ENCODE results near the gene UBAP1L.
"Not testable (repeated sequence)": the region's sequence is repeated elsewhere in the genome, so short reads cannot be mapped to it uniquely, and the experiment has no call there.

UBAP1L gene

GRCh38 chr15:65094294-65094995 is 20.6 kb downstream of the UBAP1L start:
- H3K4me1 Mint-ChIP-seq (ENCODE audit: low read depth), result no peaks in the 10 kb centered on the region
- no peak overlapping the region for H3K27ac Mint-ChIP-seq
- H3K4me3 Mint-ChIP-seq, result no peak overlapping the region
- H3K27me3 Mint-ChIP-seq, result no peaks in the 10 kb centered on the region
- no peaks in the 10 kb centered on the region for H3K9me3 Mint-ChIP-seq
- H3K36me3 Mint-ChIP-seq (ENCODE audit: low read depth), result peaks cover 22% of the 10 kb centered on the region

DNA sequence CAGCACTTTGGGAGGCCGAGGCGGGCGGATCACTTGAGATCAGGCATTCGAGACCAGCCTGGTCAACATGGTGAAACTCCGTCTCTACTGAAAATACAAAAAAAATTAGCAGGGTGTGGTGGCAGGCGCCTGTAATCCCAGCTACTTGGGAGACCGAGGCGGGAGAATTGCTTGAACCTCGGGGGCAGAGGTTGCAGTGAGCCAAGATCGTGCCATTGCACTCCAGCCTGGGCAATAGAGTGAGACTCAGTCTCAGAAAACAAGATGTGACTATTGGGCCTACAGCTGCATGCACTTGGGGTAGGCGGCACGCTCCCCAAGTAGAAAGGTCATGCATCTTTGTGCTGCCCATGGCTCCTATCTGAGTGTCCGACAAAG is 21.2 kb downstream of the UBAP1L start:
- not testable (repeated sequence) for H3K27ac Mint-ChIP-seq; H3K4me3 Mint-ChIP-seq; H3K27me3 Mint-ChIP-seq; H3K9me3 Mint-ChIP-seq; H3K4me1 Mint-ChIP-seq (ENCODE audit: low read depth)
- H3K36me3 Mint-ChIP-seq (ENCODE audit: low read depth), result peaks cover 19% of the 10 kb centered on the region

DNA sequence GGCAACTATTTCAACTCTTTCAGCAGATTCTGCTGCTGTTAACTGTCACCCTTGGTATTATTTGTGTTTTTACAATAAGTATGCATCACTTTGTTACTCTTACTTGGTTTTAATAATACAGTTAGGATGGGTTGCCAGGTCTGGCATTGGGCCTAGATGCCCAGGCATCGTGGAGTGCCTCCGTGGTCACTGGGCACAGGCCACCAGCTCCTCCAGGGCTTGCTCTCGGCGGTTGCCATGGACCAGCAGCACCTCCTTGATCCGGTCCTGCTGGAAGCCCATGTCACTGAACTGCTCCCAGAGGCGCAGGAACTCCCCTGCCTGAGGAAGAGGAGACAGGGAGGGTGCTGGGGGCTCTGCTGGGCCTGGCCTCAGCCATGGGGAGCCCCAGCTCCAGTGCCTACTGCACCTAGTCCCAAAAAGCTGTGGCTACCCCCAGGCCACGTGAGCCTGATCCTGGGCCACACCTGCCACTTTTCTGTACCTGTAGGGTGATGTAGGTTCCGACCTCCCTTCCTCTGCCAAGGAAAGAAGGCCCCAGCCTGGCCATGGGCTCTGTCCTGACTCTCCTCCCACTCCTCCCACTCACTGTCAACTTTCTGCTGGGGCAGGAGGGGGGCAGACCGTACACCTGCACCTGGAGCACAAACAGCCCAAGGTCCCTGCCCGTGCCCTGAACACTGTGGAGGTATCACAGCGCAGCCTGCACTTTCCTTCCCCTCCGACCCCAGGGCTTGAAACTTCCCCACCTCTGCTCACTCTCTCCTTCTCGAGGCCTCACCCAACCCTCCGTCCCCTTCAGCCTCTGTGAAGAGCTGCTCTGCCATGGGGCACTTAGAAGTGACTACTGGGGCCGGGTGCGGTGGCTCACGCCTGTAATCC is 21.8 kb downstream of the UBAP1L start:
- no peak overlapping the region for H3K4me3 Mint-ChIP-seq
- no peaks in the 10 kb centered on the region for H3K27me3 Mint-ChIP-seq
- no peaks in the 10 kb centered on the region for H3K9me3 Mint-ChIP-seq
- no peaks in the 10 kb centered on the region for H3K4me1 Mint-ChIP-seq (ENCODE audit: low read depth)
- no peak overlapping the region for H3K27ac Mint-ChIP-seq
- peaks cover 13% of the 10 kb centered on the region for H3K36me3 Mint-ChIP-seq (ENCODE audit: low read depth)

DNA sequence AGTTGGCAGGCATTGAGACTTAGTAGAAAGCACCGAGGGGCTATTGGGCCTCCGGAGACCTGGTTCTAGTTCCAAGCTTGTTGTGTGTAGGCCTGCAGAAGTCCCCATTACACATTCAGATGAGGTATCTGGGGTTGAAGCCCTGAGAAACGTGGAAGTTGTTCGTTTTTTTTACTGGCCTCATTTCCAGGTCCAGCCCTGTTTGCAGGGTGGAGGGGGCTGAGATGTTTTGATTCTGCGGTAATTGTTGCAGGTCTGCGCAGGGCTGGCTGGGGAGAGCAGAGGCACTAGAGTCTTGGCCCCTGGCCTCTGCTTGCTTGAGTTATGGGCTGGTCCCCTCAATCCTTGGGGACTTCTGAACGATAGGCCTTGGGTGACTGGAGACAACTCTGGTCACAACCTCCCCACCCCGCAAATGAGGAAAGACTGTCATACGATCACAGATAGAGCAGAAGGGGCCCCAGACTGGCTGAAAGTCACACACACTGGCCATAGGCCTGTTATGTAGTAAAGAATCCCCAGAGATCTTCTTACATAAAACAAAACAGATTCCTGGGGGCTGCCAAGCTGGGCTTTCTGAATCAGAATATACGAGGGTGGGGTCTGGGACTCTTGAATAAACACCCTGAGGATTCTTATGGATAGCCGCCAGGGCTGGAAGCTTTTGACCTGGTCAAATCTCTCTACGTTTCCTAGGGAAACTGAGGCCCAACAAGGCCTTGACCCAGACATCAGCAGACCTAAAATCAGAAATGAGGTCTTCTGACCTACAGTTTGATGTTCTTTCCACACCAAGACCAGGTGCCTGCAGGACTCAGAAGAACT is 22.8 kb downstream of the UBAP1L start:
- Mint-ChIP-seq H3K27me3 (no peaks in the 10 kb centered on the region), H3K27ac (no peak overlapping the region), H3K9me3 (no peaks in the 10 kb centered on the region), H3K4me1 (ENCODE audit: low read depth) (no peaks in the 10 kb centered on the region), H3K4me3 (no peak overlapping the region), H3K36me3 (ENCODE audit: low read depth) (peaks cover 6% of the 10 kb centered on the region)

- H3K9me3 Mint-ChIP-seq, result no peaks in the 10 kb centered on the region
- H3K27ac Mint-ChIP-seq, result no peak overlapping the region
- no peak overlapping the region for H3K4me3 Mint-ChIP-seq
These were observed 25.7 kb downstream of the UBAP1L start for GRCh38 chr15:65089206-65089824.

GRCh38 chr15:65088643-65089021 is 26.4 kb downstream of the UBAP1L start:
- no peaks in the 10 kb centered on the region for H3K9me3 Mint-ChIP-seq
- H3K4me3 Mint-ChIP-seq, result no peak overlapping the region
- no peak overlapping the region for H3K27ac Mint-ChIP-seq
- no peaks in the 10 kb centered on the region for H3K4me1 Mint-ChIP-seq (ENCODE audit: low read depth)
- H3K27me3 Mint-ChIP-seq, result no peaks in the 10 kb centered on the region
- H3K36me3 Mint-ChIP-seq (ENCODE audit: low read depth), result no peaks in the 10 kb centered on the region

More at GRCh38 chr15:65089206-65089824, 25.7 kb downstream of the UBAP1L start:
- Mint-ChIP-seq H3K27me3 (no peaks in the 10 kb centered on the region), H3K36me3 (ENCODE audit: low read depth) (no peaks in the 10 kb centered on the region), H3K4me1 (ENCODE audit: low read depth) (no peaks in the 10 kb centered on the region)

DNA sequence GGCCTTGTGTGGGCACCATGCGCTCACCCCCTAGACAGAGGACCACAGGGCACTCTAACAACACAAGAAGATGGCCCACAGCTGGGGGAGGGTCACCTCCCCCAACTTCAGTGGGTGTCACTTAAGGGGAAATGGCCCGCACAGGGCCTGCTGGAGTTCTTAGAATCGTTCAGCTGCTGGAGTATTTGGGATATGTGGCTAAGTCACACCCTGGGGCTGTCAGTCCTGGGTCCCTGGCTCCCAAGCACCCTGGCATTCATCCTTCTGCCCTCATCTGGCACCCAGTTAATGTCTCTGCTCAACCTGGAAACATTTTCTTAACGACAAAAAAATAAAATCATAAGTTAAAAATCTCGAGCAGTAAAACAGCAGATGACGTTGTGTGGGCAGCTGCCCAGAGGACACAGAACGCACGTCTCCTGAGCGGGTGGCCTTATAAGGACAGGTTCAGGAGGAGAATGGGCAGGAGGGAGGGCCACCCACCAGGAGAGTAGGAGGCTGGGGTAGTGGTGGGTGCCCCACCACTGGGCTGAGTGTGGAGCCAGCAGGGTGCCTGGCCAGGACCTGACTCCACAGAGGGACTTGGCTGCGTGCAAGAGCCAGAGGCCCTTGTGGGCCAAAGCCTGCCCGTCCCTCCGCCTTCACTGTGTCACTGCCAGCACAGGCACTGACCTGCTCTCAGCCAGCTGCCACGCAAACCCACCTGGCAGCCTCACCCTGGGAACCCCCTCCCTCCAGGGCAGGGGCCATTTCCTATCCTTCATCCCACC is 26.9 kb downstream of the UBAP1L start:
- Mint-ChIP-seq H3K27me3 (no peaks in the 10 kb centered on the region), H3K27ac (no peak overlapping the region), H3K4me1 (ENCODE audit: low read depth) (no peaks in the 10 kb centered on the region), H3K9me3 (no peaks in the 10 kb centered on the region), H3K4me3 (no peak overlapping the region), H3K36me3 (ENCODE audit: low read depth) (no peaks in the 10 kb centered on the region)

- Mint-ChIP-seq H3K9me3 (no peaks in the 10 kb centered on the region), H3K4me3 (no peak overlapping the region), H3K27me3 (no peaks in the 10 kb centered on the region), H3K4me1 (ENCODE audit: low read depth) (peaks cover 6% of the 10 kb centered on the region), H3K27ac (no peak overlapping the region), H3K36me3 (ENCODE audit: low read depth) (no peaks in the 10 kb centered on the region)
These were observed 27.6 kb downstream of the UBAP1L start for GRCh38 chr15:65087411-65087810.

DNA sequence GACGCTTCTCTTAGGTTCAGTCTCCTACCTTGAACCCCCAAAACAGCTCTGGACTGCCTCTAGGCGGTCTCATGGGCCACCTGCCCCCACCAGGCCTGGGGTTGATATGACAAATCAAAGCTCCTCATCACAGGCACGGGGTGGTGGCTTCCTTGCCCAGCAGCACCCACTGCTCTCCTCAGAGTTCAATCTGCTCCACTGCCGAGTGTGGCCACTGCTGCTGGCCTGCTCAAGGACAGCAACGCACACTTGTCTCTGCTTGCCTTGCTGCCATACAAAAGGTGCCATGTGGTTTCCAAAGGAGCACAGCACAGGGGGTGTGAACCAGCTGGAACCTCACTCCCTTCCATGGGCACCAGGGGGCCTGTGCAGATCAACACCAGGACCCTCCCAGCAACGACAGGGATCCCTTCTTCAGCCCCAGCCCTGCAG is 28.3 kb downstream of the UBAP1L start:
- no peaks in the 10 kb centered on the region for H3K36me3 Mint-ChIP-seq (ENCODE audit: low read depth)
- no peaks in the 10 kb centered on the region for H3K27me3 Mint-ChIP-seq
- no peaks in the 10 kb centered on the region for H3K9me3 Mint-ChIP-seq
- H3K4me3 Mint-ChIP-seq, result no peak overlapping the region
- H3K27ac Mint-ChIP-seq, result no peak overlapping the region
- peaks cover 13% of the 10 kb centered on the region for H3K4me1 Mint-ChIP-seq (ENCODE audit: low read depth)

- Mint-ChIP-seq H3K4me3 (no peak overlapping the region), H3K27me3 (no peaks in the 10 kb centered on the region), H3K36me3 (ENCODE audit: low read depth) (no peaks in the 10 kb centered on the region), H3K4me1 (ENCODE audit: low read depth) (peaks cover 16% of the 10 kb centered on the region), H3K9me3 (no peaks in the 10 kb centered on the region), H3K27ac (no peak overlapping the region)
These were observed 28.9 kb downstream of the UBAP1L start for GRCh38 chr15:65085990-65086679.

DNA sequence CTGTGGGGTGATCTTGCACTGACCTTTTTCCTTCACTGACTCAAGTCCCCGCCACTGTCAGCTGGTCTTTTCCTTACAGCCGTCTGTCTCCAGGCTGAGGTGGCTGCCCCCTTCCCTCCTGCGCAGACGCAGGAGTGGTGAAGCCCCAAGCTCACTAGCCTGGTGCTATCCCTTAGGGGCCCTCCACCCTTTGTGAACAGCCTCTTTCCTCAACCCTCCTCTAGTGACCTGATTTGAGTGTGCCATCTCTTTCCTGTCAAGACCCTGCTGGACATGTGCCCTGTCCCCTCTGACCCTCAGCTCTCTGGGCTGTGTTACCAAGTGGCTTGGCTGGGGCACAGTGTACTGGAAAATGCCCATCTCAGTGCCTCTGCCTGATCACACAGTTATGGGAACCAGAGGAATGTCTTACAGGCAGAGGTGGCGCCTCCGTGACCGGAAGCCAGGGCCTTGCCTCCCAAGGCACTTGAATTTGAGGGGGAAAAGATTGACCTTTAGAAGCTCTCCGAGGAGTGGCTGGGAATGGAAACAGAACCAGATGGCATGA is 29.7 kb downstream of the UBAP1L start:
- Mint-ChIP-seq H3K27me3 (no peaks in the 10 kb centered on the region), H3K4me1 (ENCODE audit: low read depth) (peaks cover 16% of the 10 kb centered on the region), H3K27ac (no peak overlapping the region), H3K9me3 (no peaks in the 10 kb centered on the region), H3K36me3 (ENCODE audit: low read depth) (no peaks in the 10 kb centered on the region), H3K4me3 (no peak overlapping the region)

GRCh38 chr15:65084500-65085206 is 30.3 kb downstream of the UBAP1L start:
- Mint-ChIP-seq H3K36me3 (ENCODE audit: low read depth) (no peaks in the 10 kb centered on the region), H3K9me3 (no peaks in the 10 kb centered on the region), H3K27ac (no peak overlapping the region), H3K4me3 (no peak overlapping the region), H3K27me3 (no peaks in the 10 kb centered on the region), H3K4me1 (ENCODE audit: low read depth) (peaks cover 16% of the 10 kb centered on the region)

DNA sequence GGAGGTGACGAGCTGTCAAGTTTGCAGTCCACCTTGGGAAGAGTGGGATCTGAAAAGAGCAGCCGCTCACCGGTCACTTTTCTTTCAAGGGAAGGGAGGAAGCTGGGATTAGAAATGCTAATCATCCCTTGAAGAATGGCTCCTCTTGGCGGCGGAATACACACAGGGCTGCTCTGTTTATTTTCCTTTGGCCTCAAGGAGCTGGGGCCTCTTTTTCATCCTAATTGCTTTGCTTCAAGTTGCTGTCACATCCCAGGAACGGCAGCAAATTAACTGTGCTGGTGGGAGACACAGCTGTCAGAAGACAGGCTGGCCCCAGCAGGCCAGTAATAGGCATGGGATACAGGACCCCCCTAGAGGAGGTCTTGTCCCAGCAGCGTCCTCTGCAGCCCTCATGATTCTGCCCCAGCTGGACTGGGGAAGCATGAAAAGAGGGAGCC is 31.7 kb downstream of the UBAP1L start:
- Mint-ChIP-seq H3K36me3 (ENCODE audit: low read depth) (no peaks in the 10 kb centered on the region), H3K4me3 (no peak overlapping the region), H3K9me3 (no peaks in the 10 kb centered on the region), H3K27ac (no peak overlapping the region), H3K4me1 (ENCODE audit: low read depth) (peaks cover 16% of the 10 kb centered on the region), H3K27me3 (peaks cover 4% of the 10 kb centered on the region)

Data from stimulated activated naive CD8-positive, alpha-beta T cell treated with anti-CD3 and anti-CD28 coated beads, Interleukin-15, Interleukin-2, amounts not matched to agents 100 ng/mL and 50 ng/mL, for 24 hours (primary cell).